Rectal smooth muscle tissue (tissue), 1 donor: Measurements from ENCODE around the gene RYR2.
"Not testable (repeated sequence)": the region's sequence is repeated elsewhere in the genome, so short reads cannot be mapped to it uniquely, and the experiment has no call there.

Experiments
- H3K27ac ChIP-seq: one replicate; pipeline ENCODE4 v1.7.0; 2013; ENCODE audit warnings: low read depth, low read length, inconsistent platforms
- H3K27me3 ChIP-seq: one replicate; pipeline ENCODE4 v1.7.0; 2013; ENCODE audit warnings: low read length; ENCODE audit not compliant: control insufficient read depth, insufficient read depth
- H3K36me3 ChIP-seq: one replicate; pipeline ENCODE4 v1.7.0; 2013; ENCODE audit warnings: low read length; ENCODE audit not compliant: control insufficient read depth, insufficient read depth
- H3K4me1 ChIP-seq: one replicate; pipeline ENCODE4 v1.7.0; 2013; ENCODE audit warnings: low read length; ENCODE audit not compliant: control insufficient read depth, insufficient read depth
- H3K4me3 ChIP-seq: one replicate; pipeline ENCODE4 v1.7.0; 2013; ENCODE audit warnings: low read length
- H3K9ac ChIP-seq: one replicate; pipeline ENCODE4 v1.7.0; 2013; ENCODE audit warnings: low read length

RYR2 gene

DNA sequence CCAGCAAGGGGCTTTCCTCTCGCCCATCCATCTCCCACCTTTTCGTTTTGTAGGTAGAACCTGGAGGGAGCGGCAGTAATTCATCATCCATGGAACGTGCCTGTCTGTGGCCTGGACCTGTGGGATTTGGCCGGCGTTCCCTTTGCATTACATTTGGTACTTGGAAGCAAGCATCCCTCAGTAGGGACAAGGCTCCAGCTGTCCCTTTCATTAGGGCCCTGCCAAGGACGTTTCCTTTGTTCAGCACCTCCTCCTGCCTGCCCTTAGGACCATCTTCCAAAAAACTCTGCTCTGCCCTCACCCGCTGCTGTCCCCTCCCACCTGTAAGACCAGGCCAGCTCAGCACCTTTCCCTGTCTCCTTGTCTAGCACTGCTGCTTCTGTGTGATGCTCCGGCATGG is 62.1 kb downstream of the RYR2 start:
- Histone ChIP-seq H3K27ac (no peak overlapping the region), H3K4me1 (peaks cover 12% of the 10 kb centered on the region), H3K36me3 (no peaks in the 10 kb centered on the region), H3K4me3 (no peak overlapping the region), H3K27me3 (no peaks in the 10 kb centered on the region), H3K9ac (no peak overlapping the region)

DNA sequence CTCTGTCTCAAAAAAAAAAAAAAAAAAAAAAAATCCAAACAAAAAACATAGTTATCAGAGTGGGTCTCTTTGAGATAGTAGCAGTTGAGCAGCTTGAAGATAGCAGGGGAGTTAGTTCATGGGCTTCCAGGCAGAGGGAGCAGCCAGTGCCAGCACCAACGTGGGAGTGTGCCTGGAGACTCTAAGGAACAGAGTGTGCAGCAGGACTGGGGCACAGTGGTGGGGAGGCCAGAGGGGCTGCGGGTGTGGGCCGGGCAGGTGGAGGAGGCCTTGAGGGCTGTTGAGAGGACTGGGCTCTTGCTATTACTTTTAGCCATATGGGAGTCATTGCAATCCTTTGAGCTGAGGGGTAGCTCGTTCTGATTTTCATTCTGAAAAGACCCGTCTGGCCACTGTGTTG is 63.8 kb downstream of the RYR2 start:
- H3K36me3 ChIP-seq = no peaks in the 10 kb centered on the region
- H3K27ac ChIP-seq = no peak overlapping the region
- H3K9ac ChIP-seq = no peak overlapping the region
- no peaks in the 10 kb centered on the region for H3K27me3 ChIP-seq
- H3K4me1 ChIP-seq = peaks cover 12% of the 10 kb centered on the region
- H3K4me3 ChIP-seq = no peak overlapping the region

DNA sequence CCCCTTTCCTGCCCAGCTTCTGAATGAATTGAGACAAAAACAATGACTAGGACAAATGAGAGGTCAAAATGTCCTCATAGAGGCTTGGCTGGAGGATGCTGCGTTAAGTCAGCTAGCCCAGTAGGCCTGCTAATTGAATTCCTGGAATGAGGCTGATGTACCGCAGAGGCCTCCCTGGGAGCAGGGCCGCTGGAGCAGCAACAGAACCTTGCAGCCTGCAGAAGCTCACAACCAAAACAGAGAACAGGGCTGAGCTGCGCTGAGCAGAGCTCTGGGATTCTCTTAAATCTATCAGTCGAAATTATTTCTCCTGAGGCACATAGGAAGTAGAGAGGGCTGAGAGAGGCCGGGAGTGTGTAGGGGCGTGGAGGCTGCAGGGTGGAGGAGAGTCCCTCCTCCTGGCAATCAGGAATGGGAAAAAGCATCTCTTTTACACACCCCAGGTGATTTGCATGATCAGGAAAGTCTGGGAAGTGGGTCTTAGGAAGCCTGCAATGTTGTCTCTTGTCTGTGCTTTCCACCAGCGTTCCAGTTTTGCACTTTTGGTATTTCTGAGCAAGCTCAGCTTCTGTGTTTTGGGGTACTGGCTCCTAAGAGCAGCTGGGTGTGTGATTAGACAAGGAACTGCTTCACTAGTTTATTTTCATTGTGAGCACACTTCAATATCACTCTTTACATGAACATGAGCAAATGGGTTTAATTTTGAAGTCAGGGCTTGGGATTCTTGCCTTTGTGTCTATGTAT is 66.5 kb downstream of the RYR2 start:
- no peak overlapping the region for H3K9ac ChIP-seq
- peaks cover 16% of the 10 kb centered on the region for H3K4me1 ChIP-seq
- H3K4me3 ChIP-seq = no peak overlapping the region
- H3K27me3 ChIP-seq = no peaks in the 10 kb centered on the region
- H3K36me3 ChIP-seq = no peaks in the 10 kb centered on the region
- H3K27ac ChIP-seq = peak overlapping the region; percentile 53

DNA sequence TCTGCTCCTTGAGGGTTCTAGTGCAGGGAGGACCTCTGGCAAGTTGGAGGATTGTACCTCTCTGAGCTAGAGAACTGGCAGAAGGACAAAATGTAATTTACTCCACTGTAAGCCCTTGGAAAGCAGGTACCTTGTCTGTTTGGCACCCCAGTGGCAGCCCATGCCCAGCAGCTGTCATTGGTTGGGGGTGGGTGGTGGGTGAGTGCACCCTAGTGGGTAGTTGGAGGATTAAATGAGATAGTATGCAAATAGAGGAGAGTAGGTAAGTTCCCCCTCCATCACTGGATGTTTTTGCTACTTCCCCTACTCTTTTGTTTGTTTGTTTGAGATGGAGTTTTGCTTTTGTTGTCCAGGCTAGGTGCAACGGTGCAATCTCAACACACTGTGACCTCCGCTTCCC is 69.8 kb downstream of the RYR2 start:
- no peaks in the 10 kb centered on the region for H3K36me3 ChIP-seq
- no peak overlapping the region for H3K4me3 ChIP-seq
- H3K4me1 ChIP-seq = peaks cover 16% of the 10 kb centered on the region
- no peaks in the 10 kb centered on the region for H3K27me3 ChIP-seq
- no peak overlapping the region for H3K9ac ChIP-seq
- H3K27ac ChIP-seq = no peak overlapping the region

DNA sequence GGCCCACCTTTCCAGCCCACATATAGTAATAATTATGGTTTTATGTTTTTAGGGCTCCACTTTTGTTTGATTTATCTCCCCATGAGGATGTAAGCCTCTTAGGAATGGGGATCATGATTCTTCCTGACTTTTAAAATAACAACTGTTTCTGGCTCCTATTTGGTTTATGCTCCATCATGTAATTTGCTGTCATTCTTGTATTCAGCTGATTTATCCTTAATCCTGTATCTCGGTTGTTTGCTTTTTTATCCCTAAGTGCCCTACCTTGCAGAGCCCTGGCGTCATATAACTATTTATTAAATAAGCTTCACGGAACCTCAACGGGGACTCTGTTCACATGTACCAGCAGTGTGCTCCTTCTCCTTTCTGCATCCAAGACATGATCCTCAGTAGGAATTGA is 70.7 kb downstream of the RYR2 start:
- H3K27ac ChIP-seq = no peak overlapping the region

DNA sequence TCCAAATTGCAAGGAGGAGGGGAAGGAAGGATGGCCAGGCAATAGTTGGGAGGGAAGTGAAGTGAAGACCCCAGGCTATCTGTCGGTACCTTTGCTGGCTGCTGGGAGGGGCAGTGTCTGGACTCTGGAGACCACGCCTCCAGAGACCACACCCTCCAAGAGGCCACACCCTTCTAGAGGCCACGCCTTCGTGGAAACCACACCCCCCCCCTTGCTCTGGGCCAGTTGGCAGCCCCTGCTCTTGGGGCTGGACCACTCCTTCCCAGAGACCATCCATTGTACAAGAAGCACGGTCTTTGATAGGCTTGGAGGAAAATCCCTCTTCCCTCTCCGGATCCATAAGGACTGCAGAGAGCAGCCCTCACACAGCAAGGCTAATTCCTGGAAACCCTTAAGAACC is 73.1 kb downstream of the RYR2 start:
- no peak overlapping the region for H3K27ac ChIP-seq
- no peak overlapping the region for H3K4me3 ChIP-seq
- H3K9ac ChIP-seq = no peak overlapping the region
- no peaks in the 10 kb centered on the region for H3K27me3 ChIP-seq
- no peaks in the 10 kb centered on the region for H3K36me3 ChIP-seq
- H3K4me1 ChIP-seq = peaks cover 3% of the 10 kb centered on the region

More for the DNA sequence above, 70.7 kb downstream of the RYR2 start:
- Histone ChIP-seq H3K27me3 (no peaks in the 10 kb centered on the region), H3K4me3 (no peak overlapping the region), H3K9ac (no peak overlapping the region), H3K4me1 (peaks cover 15% of the 10 kb centered on the region), H3K36me3 (no peaks in the 10 kb centered on the region)

DNA sequence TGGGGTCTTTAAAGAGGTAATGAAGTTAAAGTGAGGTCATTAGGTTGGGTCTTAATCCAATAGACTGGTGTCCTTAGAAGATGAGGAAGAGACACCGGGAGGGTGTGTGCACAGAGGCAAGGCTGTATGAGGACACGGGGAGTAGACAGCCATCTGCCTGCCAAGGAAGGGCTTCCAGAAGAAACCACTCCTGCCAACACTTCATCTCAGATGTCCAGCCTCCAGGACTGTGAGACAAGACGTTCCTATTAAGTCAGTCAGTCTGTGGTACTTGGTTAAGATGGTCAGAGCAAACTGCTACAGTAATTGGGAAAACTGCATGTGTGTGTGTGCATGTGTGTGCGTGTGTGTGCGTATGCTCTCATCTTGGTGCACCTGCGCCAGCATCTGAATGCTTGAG is 77.1 kb downstream of the RYR2 start:
- Histone ChIP-seq H3K36me3 (no peaks in the 10 kb centered on the region), H3K27ac (no peak overlapping the region), H3K4me3 (no peak overlapping the region), H3K27me3 (no peaks in the 10 kb centered on the region), H3K9ac (no peak overlapping the region), H3K4me1 (no peaks in the 10 kb centered on the region)

DNA sequence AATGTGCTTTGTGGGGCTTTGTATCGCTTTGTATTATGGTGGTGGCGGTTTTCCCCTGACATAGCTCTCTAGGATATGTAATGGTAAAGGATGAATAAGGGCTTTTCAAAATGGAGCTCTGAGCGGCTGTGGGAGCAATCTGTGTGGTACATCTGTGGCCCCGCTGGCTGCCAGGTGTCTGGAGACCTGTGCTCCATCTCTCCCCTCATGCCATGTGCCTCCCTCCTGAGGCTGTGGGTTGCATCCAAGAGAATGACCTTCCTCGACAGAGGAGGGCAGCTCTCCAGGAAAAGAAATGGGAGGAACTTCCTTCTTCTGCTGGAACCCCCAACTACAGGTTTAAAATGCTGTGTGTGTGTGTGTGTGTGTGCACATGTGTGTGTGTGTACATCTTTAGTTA is 78.7 kb downstream of the RYR2 start:
- Histone ChIP-seq H3K27me3 (no peaks in the 10 kb centered on the region), H3K9ac (no peak overlapping the region), H3K27ac (no peak overlapping the region), H3K4me1 (no peaks in the 10 kb centered on the region), H3K4me3 (no peak overlapping the region), H3K36me3 (no peaks in the 10 kb centered on the region)

DNA sequence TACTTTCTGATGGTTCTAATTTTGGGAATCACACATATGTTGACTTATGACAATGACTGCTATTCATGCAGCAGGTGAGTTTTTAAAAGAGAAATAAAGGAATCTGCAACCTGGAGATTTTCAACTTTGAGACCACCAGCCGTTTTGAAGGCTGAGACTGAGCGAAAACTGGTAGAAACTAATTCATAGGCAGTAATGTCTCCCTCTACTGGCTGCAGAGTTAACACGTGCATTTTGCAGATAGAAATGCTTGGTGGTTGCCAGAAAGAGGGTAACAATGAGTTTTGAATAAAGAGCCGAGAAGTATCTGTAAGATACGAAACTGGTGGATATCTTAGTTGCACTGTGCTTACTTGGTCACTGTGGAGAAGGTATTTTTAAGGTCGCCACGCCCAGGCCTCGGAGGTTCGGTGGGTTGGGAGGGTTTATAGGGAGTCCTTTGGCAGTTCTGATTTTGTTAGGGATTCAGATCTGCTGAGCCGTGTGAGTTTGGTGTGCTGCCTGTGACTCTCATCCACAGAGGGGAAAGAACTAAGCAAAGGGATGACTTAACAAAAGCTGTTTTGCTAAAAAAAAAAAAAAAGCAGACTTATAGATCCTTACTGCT is 83.0 kb downstream of the RYR2 start:
- H3K9ac ChIP-seq = no peak overlapping the region
- H3K4me1 ChIP-seq = no peaks in the 10 kb centered on the region
- H3K27me3 ChIP-seq = no peaks in the 10 kb centered on the region
- no peak overlapping the region for H3K4me3 ChIP-seq
- H3K27ac ChIP-seq = no peak overlapping the region
- no peaks in the 10 kb centered on the region for H3K36me3 ChIP-seq

DNA sequence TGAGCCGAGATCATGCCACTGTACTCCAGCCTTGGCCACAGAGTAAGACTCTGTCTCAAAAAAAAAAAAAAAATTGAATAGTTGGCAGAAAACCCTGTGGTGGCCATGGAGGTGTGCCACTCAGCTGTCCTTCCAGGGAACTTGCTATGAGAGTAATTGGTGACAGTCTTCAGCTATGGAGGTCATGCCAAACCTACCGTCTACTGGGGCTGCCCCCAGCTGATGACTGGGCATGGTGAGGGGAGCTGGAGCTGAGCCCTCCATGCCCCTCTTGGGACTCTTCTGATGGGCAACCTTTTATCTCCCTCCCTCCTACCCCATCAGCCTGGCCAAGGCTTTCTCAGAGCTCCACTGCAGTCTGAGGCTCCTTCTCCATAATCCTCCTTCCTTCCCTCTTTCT is 84.2 kb downstream of the RYR2 start:
- no peak overlapping the region for H3K4me3 ChIP-seq
- H3K27ac ChIP-seq = no peak overlapping the region
- H3K36me3 ChIP-seq = no peaks in the 10 kb centered on the region
- H3K27me3 ChIP-seq = no peaks in the 10 kb centered on the region
- H3K9ac ChIP-seq = no peak overlapping the region
- no peaks in the 10 kb centered on the region for H3K4me1 ChIP-seq

DNA sequence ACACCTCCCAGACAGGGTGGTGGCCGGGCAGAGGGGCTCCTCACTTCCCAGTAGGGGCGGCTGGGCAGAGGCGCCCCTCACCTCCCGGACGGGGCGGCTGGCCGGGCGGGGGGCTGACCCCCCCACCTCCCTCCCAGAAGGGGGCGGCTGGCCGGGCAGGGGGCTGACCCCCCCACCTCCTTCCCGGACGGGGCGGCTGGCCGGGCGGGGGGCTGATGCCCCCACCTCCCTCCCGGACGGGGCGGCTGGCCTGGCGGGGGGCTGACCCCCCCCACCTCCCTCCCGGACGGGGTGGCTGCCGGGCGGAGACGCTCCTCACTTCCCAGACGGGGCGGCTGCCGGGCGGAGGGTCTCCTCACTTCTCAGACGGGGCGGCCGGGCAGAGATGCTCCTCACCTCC is 85.3 kb downstream of the RYR2 start:
- H3K4me3 ChIP-seq, H3K27ac ChIP-seq, H3K27me3 ChIP-seq, H3K9ac ChIP-seq, H3K4me1 ChIP-seq, H3K36me3 ChIP-seq: not testable (repeated sequence)

DNA sequence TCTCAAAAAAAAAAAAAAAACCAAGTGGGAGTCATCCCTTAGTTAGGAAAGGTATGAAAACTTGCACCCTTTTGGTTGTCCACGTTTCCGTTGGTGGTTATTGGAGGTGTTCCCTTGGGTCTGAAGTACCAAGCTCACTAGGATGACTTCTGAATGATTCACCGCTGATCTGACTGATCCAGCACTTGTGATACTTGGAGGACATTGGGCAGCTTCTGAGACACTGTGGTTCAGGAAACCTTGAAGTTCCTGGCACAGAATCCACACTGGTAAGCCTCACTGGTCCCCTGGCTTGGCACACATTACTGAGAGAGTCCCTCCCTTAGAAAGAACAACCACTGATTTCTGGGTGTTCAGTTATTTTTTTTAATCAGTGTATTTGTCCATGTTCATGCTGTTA is 91.9 kb downstream of the RYR2 start:
- Histone ChIP-seq H3K4me3 (no peak overlapping the region), H3K27ac (no peak overlapping the region), H3K36me3 (no peaks in the 10 kb centered on the region), H3K4me1 (no peaks in the 10 kb centered on the region), H3K27me3 (no peaks in the 10 kb centered on the region), H3K9ac (no peak overlapping the region)

DNA sequence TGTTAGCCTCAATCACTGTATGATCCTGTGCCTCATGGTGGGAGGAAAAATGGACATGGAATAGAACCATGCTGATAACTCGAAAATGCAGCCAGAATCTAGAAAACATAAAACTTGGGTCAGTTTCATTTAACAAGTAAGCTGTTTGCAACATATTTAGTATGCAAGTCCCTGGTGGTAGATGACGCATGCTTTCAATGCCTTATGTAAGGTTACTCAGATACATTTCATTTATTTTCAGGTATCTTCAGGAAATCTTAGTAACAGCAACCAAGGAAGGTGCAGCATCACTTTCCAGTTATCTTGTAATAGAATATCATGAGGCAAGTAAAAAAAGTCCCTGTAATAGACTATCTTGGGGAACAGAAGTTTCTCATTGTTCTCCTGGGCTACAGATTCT is 92.9 kb downstream of the RYR2 start:
- no peak overlapping the region for H3K4me3 ChIP-seq
- no peaks in the 10 kb centered on the region for H3K27me3 ChIP-seq
- H3K4me1 ChIP-seq = no peaks in the 10 kb centered on the region
- no peaks in the 10 kb centered on the region for H3K36me3 ChIP-seq
- no peak overlapping the region for H3K27ac ChIP-seq
- no peak overlapping the region for H3K9ac ChIP-seq
